K562 (cell line): ENCODE measurements around the gene DLG3. TPM values are rescaled to one million over a fixed set of nuclear protein-coding genes. Genes with fewer than 3 reads are reported as not detected.

Source experiments
- ATAC-seq: fragments of 200-7000 bp; cut with Tn5 transposase; 3 replicates; pipeline ENCODE4 v1.9.1; 2020; ENCODE audit warnings: moderate library complexity
- BruUV-seq: library from RNA; stranded (reverse); fragments of 400-500 nt; replicated peaks from 2 replicates; lab custom pipeline; 2021; lab: Mats Ljungman, UMichigan
- CTCF ChIA-PET: fragments of 300-600 bp; formaldehyde crosslinking; extraction: SDS; loops from one replicate; lab custom pipeline; 2021; ENCODE audit warnings: low intra/inter-chr PET ratio; lab: Yijun Ruan, JAX
- POLR2A ChIA-PET: fragments of 300-600, 350-650 bp; sonication (Branson Sonifier 250); formaldehyde crosslinking; extraction: SDS; loops from one replicate; lab custom pipeline; 2021; ENCODE audit warnings: antibody characterized with exemption, inconsistent platforms; lab: Yijun Ruan, JAX
- DNase-seq, 4 experiments: peaks; one replicate each; pipeline versions ENCODE4 v3.0.0 to v3.0.0-alpha.2; 2011 to 2018; ENCODE audit warnings: low spot score in 3 of 4, mixed read lengths in 3 of 4; ENCODE audit errors: extremely low read depth in 1 of 4
- FAIRE-seq: peaks from 2 replicates; lab custom pipeline; 2011; peaks lifted over from hg19 to GRCh38; lab: Jason Lieb, UNC
- H2AFZ ChIP-seq: 2 replicates; pipeline ENCODE4 v1.6.0; 2011; ENCODE audit warnings: low read depth, low read length, control low read depth, inconsistent platforms
- H3K27ac ChIP-seq: fragments of 200-600 bp; 3 replicates; pipeline ENCODE4 v1.8.0; 2011; ENCODE audit warnings: low read depth, mild to moderate bottlenecking, control low read depth, inconsistent platforms, low read length, moderate library complexity, mixed read lengths; ENCODE audit errors: extremely low read depth
- H3K27me3 ChIP-seq, 2 experiments: fragments of 300-600 bp in 1 of 2; 2 replicates in 1 of 2; 3 replicates in 1 of 2; pipeline versions ENCODE4 v1.6.0 to v1.8.0; 2011; ENCODE audit warnings: inconsistent platforms in 2 of 2, low read length in 2 of 2, mild to moderate bottlenecking in 1 of 2, mixed read lengths in 1 of 2, moderate library complexity in 1 of 2; ENCODE audit not compliant: control insufficient read depth in 2 of 2, insufficient read depth in 2 of 2
- H3K36me3 ChIP-seq: fragments of 300-600 bp; 3 replicates; pipeline ENCODE4 v1.8.0; 2011; ENCODE audit warnings: mild to moderate bottlenecking, low read length, inconsistent platforms; ENCODE audit not compliant: control insufficient read depth, insufficient read depth
- H3K4me1 ChIP-seq, 2 experiments: fragments of 200-600 bp in 1 of 2; replicated peaks in 1 of 2; 2 replicates in 1 of 2; 3 replicates in 1 of 2; pipeline versions ENCODE4 v1.5.1 to v1.8.0; 2011; ENCODE audit warnings: inconsistent platforms in 2 of 2, low read length in 2 of 2, mild to moderate bottlenecking in 1 of 2, mixed read lengths in 1 of 2, moderate library complexity in 1 of 2; ENCODE audit not compliant: control insufficient read depth in 2 of 2, insufficient read depth in 2 of 2
- H3K4me2 ChIP-seq: 2 replicates; pipeline ENCODE4 v1.6.1; 2011; ENCODE audit warnings: low read length, control low read depth, inconsistent platforms, mixed read lengths; ENCODE audit not compliant: insufficient read depth
- H3K4me3 ChIP-seq: fragments of 200-600 bp; sonication (generic), shearing (Covaris generic); 2 replicates; pipeline ENCODE4 v1.5.1; 2016; ENCODE audit warnings: control low read depth, inconsistent platforms
- H3K79me2 ChIP-seq: fragments of 200-600 bp; 3 replicates; pipeline ENCODE4 v1.8.0; 2011; ENCODE audit warnings: low read length, inconsistent platforms; ENCODE audit not compliant: control insufficient read depth, insufficient read depth
- H3K9ac ChIP-seq, 2 experiments: 2 replicates each; pipeline versions ENCODE4 v1.6.0 to v1.6.1; 2011; ENCODE audit warnings: low read depth in 2 of 2, low read length in 2 of 2, control low read depth in 1 of 2, inconsistent platforms in 1 of 2, mild to moderate bottlenecking in 1 of 2, mixed read lengths in 1 of 2; ENCODE audit not compliant: insufficient read depth in 1 of 2
- H3K9me1 ChIP-seq: one replicate; pipeline ENCODE4 v1.6.0; 2011; ENCODE audit warnings: inconsistent platforms, mild to moderate bottlenecking, low read length, moderate library complexity; ENCODE audit not compliant: control insufficient read depth, insufficient read depth
- H3K9me3 ChIP-seq: replicated peaks from 2 replicates; pipeline ENCODE4 v1.5.1; 2011; ENCODE audit warnings: low read depth, low read length, inconsistent platforms; ENCODE audit not compliant: control insufficient read depth, insufficient read depth
- H4K20me1 ChIP-seq: replicated peaks from 2 replicates; pipeline ENCODE4 v1.6.1; 2011; ENCODE audit warnings: low read length, inconsistent platforms, mixed read lengths; ENCODE audit not compliant: control insufficient read depth, insufficient read depth
- BCOR ChIP-seq: fragments of 450-650 bp; IDR thresholded peaks from 2 replicates; pipeline ENCODE4 v1.6.1; 2016
- BDP1 ChIP-seq: IDR thresholded peaks from 3 replicates; pipeline ENCODE4 v1.6.1; 2011; ENCODE audit not compliant: insufficient read length, insufficient read depth
- HDAC1 ChIP-seq, 2 experiments: fragments of 450-650 bp; IDR thresholded peaks; 2 replicates each; pipeline ENCODE4 v1.6.1; 2016 to 2017; ENCODE audit warnings: inconsistent platforms in 1 of 2, mild to moderate bottlenecking in 1 of 2, moderate library complexity in 1 of 2
- RBM25 ChIP-seq: fragments of 200-400 bp; formaldehyde crosslinking; IDR thresholded peaks from 2 replicates; pipeline ENCODE4 v1.6.1; 2018; ENCODE audit warnings: low read length, low read depth, moderate library complexity; ENCODE audit not compliant: severe bottlenecking
- SNRNP70 ChIP-seq: fragments of 200-400 bp; formaldehyde crosslinking; optimal IDR thresholded peaks from 2 replicates; pipeline ENCODE3; 2017; ENCODE audit warnings: low read depth, low read length
- WGBS: fragments of 100-300 bp; shearing (Covaris generic); methylation state at CpG from one replicate; pipeline ENCODE4 v1.1.6; 2016; ENCODE audit warnings: low coverage, mixed read lengths; ENCODE audit not compliant: insufficient coverage; ENCODE audit errors: missing lambda C conversion rate; 5-methylcytosine and 5-hydroxymethylcytosine counted together
- in situ Hi-C: fragments of 300-500 bp; cut with MboI; formaldehyde crosslinking; loops from 4 replicates; pipeline ENCODE4 v1.15.0; 2018; ENCODE audit warnings: inconsistent platforms, mixed read lengths
- intact Hi-C: fragments of 100-400 bp; cut with micrococcal nuclease; formaldehyde crosslinking; loops from 2 replicates; pipeline ENCODE4 v1.14.2; 2022
- polyA plus RNA-seq, 8 experiments: library from polyadenylated mRNA; depleted of rRNA in 4 of 8; stranded (reverse) in 5 of 8; unstranded in 3 of 8; fragments of >200 nt; fragmentation: Nextera tagmentation in 2 of 8; fragmentation: Illumina TruSeq in 1 of 8; extraction: Ambion mirVana in 2 of 8; extraction: Trizol in 1 of 8; gene quantifications; 2 replicates each; pipeline versions ENCODE4 v1.2.1 to v1.2.3, GENCODE V29; 2011 to 2014; ENCODE audit warnings: inconsistent platforms in 1 of 8, missing spikeins in 1 of 8
- total RNA-seq, 7 experiments: library from RNA; depleted of rRNA in 6 of 7; stranded (reverse); fragments of >200 nt in 6 of 7; fragmentation: Illumina TruSeq in 2 of 7; extraction: Trizol in 2 of 7; gene quantifications; 2 replicates each; pipeline versions ENCODE4 v1.2.1 to v1.2.3, GENCODE V29; 2011 to 2021; ENCODE audit warnings: low replicate concordance in 1 of 7
- TF ChIP-seq, protein P1 (sequence below): sonication (generic); formaldehyde crosslinking; IDR thresholded peaks from 2 replicates; pipeline ENCODE4 v1.8.1; 2022; ENCODE audit warnings: missing genetic modification reagents
- TF ChIP-seq, protein P2 (sequence below): sonication (generic); formaldehyde crosslinking; IDR thresholded peaks from 2 replicates; pipeline ENCODE4 v1.8.0; 2022; ENCODE audit warnings: missing genetic modification reagents, mild to moderate bottlenecking, borderline replicate concordance
- TF ChIP-seq, protein P3 (sequence below): fragments of 450-650 bp; IDR thresholded peaks from 2 replicates; pipeline ENCODE4 v1.6.1; 2016; ENCODE audit warnings: low read depth, mild to moderate bottlenecking, moderate library complexity

Gene DLG3
- total and polyA plus RNA-seq, 9 of the 15 experiments (the other 6 are each of a cell fraction or from before 2014, with no cell fraction given) = 3.1 to 15.7 (median 8.8) TPM

DNA sequence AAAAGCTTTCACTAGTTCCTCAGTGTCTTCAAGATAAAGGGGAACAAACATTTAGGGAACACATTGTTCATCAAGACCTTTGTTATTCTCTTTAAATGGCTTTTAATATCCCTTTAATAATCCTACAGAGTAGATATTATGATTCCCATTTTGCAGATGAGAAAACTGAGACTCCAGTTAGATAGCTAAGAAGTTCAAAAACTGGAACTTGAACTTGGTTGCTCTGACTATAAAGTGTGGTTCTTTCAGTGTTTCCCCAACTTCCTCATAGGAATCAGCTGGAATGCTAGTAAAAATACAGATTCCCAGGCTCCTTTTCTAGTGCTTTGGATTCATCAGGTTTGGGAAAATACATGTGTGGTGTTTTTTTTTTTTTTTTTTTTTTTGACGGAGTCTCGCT lies 37.7 kb downstream of the DLG3 start:
- DNase-seq = no peak
- ChIA-PET CTCF (no interaction called here), POLR2A (no interaction called here)
- Histone ChIP-seq H3K9me1 (no peaks in the 10 kb centered on the region), H3K9ac (no peak overlapping the region), H3K27ac (no peak overlapping the region), H3K9me3 (no peaks in the 10 kb centered on the region), H3K4me2 (no peak overlapping the region), H3K4me3 (no peak overlapping the region), H2AFZ (no peak overlapping the region), H3K27me3 (no peaks in the 10 kb centered on the region), H3K79me2 (no peaks in the 10 kb centered on the region), H4K20me1 (peaks cover 17% of the 10 kb centered on the region; the same call in 1 of the 2 replicates), H3K4me1 (no peaks in the 10 kb centered on the region; a peak in 1 of 5 replicates), H3K36me3 (no peaks in the 10 kb centered on the region; the same call in 2 of the 3 replicates)
- BruUV-seq = no TSS peak
- intact Hi-C loops (no loop called here), in situ Hi-C loops (no loop called here)
- no CpG with 5 or more reads among the region's 2 CpGs for WGBS
- no peak for ATAC-seq
- FAIRE-seq = no peak
- no peak for TF ChIP-seq HDAC1 (IDR thresholded peaks at IDR 0.05)
- TF ChIP-seq, protein P1, sequence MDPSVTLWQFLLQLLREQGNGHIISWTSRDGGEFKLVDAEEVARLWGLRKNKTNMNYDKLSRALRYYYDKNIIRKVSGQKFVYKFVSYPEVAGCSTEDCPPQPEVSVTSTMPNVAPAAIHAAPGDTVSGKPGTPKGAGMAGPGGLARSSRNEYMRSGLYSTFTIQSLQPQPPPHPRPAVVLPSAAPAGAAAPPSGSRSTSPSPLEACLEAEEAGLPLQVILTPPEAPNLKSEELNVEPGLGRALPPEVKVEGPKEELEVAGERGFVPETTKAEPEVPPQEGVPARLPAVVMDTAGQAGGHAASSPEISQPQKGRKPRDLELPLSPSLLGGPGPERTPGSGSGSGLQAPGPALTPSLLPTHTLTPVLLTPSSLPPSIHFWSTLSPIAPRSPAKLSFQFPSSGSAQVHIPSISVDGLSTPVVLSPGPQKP (CRISPR knock-in tag) = no peak
- no peak for TF ChIP-seq SNRNP70
- TF ChIP-seq BCOR = peak; percentile 76
- TF ChIP-seq, protein P2, sequence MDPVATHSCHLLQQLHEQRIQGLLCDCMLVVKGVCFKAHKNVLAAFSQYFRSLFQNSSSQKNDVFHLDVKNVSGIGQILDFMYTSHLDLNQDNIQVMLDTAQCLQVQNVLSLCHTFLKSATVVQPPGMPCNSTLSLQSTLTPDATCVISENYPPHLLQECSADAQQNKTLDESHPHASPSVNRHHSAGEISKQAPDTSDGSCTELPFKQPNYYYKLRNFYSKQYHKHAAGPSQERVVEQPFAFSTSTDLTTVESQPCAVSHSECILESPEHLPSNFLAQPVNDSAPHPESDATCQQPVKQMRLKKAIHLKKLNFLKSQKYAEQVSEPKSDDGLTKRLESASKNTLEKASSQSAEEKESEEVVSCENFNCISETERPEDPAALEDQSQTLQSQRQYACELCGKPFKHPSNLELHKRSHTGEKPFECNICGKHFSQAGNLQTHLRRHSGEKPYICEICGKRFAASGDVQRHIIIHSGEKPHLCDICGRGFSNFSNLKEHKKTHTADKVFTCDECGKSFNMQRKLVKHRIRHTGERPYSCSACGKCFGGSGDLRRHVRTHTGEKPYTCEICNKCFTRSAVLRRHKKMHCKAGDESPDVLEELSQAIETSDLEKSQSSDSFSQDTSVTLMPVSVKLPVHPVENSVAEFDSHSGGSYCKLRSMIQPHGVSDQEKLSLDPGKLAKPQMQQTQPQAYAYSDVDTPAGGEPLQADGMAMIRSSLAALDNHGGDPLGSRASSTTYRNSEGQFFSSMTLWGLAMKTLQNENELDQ = no peak
- no peak for TF ChIP-seq BDP1
- TF ChIP-seq RBM25 = peak; percentile 71
- TF ChIP-seq, protein P3, sequence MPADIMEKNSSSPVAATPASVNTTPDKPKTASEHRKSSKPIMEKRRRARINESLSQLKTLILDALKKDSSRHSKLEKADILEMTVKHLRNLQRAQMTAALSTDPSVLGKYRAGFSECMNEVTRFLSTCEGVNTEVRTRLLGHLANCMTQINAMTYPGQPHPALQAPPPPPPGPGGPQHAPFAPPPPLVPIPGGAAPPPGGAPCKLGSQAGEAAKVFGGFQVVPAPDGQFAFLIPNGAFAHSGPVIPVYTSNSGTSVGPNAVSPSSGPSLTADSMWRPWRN = no peak
